HG03097 (cell line): Measurements from ENCODE around the gene GYG2.
"Not testable (repeated sequence)": the region's sequence is repeated elsewhere in the genome, so short reads cannot be mapped to it uniquely, and the experiment has no call there.

Experiments used
- ATAC-seq: cut with Tn5 transposase; IDR thresholded peaks from one replicate; pipeline ENCODE4 v1.9.1; 2021; ENCODE audit not compliant: unreplicated experiment, low FRiP score

Gene GYG2

GRCh38 chrX:2898846-2899512 is 70.2 kb downstream of the GYG2 start:
- ATAC-seq: no peak

- ATAC-seq: no peak
Observed at GRCh38 chrX:2901367-2902036, 72.8 kb downstream of the GYG2 start.

- ATAC-seq: no peak
Observed at GRCh38 chrX:2902841-2903240, 74.1 kb downstream of the GYG2 start.

GRCh38 chrX:2903366-2903765 is 74.6 kb downstream of the GYG2 start:
- no peak for ATAC-seq

DNA sequence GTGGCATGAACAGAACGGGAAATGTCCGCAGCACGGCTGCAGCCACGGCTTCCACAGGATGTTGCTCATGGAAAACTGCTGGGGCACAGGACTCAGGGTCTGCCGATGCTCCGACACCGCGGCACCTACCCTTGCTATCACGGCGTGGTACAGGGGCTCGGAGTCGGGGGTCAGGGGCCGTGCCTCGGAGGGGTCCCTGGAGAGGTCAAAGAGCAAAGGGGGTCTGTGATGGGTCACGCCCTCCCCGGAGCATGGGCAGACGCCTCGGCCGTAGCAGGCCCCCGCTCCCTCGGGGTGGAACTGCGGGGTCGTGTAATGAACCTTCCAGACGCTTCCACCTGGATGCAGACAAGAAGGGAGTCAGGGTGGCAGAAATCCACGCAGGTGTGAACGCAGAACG is 78.6 kb downstream of the GYG2 start:
- no peak for ATAC-seq

- ATAC-seq: no peak
Observed at GRCh38 chrX:2908125-2908685, 79.5 kb downstream of the GYG2 start.

GRCh38 chrX:2910109-2910508 is 81.4 kb downstream of the GYG2 start:
- ATAC-seq: no peak

GRCh38 chrX:2913118-2913517 is 84.4 kb downstream of the GYG2 start:
- ATAC-seq: no peak

- no peak for ATAC-seq
Observed at GRCh38 chrX:2917767-2918166, 89.0 kb downstream of the GYG2 start.

GRCh38 chrX:2921193-2921592 is 92.5 kb downstream of the GYG2 start:
- no peak for ATAC-seq

DNA sequence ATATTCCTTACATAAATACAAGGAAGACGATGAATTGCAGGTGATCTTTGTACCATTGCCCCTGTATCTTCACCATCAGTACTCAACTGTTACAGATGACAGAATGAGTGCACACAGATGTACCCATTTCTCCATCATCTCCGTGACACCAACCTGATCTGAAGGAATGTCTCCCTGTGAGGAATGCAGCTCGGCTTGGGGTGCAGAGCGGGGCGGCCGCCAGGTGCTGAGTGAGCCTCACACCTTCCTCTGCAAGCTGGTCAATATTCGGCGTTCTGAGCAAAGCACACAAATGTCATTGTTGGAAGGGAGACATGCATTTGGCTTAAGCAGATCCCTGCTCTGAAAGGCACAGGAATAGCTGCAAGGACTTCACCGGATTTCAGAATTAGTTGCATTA is 93.0 kb downstream of the GYG2 start:
- ATAC-seq: no peak

DNA sequence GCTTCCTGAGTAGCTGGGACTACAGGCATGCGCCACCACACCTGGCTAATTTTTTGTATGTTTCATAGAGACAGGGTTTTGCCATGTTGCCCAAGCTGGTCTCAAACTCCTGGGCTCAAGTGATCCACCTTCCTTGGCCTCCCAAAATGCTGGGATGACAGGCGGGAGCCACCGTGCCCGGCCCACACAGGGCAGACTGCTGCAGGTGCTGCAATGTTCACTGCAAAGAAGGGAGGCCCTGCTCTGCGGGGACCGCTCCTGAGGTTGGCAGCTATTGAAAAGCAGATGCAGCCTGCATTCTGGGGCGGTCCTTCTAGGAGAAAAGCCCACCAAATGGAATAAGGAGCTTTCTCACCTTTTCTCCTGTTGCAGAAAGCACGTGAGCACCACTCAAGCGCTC is 95.4 kb downstream of the GYG2 start:
- no peak for ATAC-seq

GRCh38 chrX:2926255-2926654 is 97.5 kb downstream of the GYG2 start:
- ATAC-seq: not testable (repeated sequence)

- ATAC-seq: no peak
Observed at GRCh38 chrX:2926664-2927275, 98.0 kb downstream of the GYG2 start.

GRCh38 chrX:2928191-2928582 is 99.5 kb downstream of the GYG2 start:
- no peak for ATAC-seq

DNA sequence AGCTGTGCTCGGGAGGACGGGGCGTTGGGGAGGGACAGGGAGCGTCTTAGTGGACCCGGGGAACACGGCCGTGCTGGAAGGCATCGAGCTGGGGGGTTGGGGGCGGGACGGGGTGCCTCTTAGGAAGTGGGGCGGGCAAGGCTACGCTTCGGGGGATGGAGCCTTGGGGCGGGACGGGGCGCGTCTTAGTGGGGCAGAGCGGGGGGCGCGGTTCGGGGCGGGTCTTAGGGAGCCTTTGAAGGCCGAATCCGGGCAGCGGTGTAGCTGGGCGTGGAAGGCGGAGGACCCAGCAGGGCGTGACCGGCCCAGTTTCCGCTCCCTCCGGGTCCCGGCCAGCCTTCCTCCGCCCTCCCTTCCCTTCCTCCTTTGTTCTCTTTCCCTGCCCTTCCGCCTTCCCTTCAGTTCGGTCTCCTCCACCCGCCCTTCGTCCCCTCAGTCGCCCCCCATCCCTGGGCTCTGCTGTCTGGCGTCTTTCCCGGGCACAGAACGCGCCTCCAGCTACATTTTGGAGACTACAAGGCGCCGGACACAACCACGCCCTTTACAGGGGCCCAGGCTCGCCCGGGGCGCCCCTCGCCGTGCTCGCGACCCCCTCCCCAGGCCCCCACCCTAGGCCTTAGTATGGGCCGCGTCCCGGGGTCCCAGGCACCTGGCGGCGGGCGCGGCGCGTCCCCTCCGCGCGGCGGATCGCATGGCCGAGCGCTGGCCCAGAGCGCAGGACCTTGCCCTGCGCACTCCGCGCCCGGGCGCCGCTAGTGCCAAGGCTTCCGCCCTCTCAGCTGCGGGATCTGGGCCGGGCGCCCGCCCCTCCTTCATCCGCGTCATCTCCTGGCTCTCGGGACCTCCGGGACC is 100.1 kb downstream of the GYG2 start, which contains the start of gene ARSD:
ARSD (minus strand) TSS at position 757 of the 852 bp plus-strand sequence; CDS start at position 693, 64 bp downstream.
- peak; percentile 93 for ATAC-seq

- ATAC-seq: no peak
Observed at GRCh38 chrX:2931155-2931554, 102.4 kb downstream of the GYG2 start.

DNA sequence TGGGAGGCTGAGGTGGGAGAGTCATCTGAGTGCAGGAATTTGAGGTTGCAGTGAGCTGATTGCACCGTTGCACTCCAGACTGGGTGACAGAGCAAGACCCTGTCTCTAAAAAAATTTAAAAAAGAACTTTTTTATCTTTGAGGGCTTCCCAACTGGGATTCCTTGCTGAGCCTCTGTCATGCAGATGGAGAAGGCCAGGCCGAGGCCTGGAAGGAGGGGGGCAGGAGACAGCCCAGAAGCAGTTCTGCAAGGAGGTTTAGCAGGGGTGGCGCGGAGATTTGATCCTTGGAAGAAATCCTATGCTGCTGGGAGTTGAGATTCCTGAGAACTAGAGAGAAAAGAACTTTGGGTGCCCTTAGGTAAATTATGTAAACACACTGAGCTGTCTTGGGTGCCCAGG is 102.9 kb downstream of the GYG2 start:
- no peak for ATAC-seq
